ENCODE measurements around the gene HAO1. TPM values are rescaled to one million over a fixed set of nuclear protein-coding genes. Genes with fewer than 3 reads are reported as not detected.

Gene HAO1
- not detected in 2 replicates for total RNA-seq

- Mint-ChIP-seq H3K4me3 (no peak within 1 kb of the TSS), H3K27ac (no peak within 1 kb of the TSS), H3K36me3 (ENCODE audit: low read depth) (no peaks in the 10 kb centered on the region), H3K4me1 (no peaks in the 10 kb centered on the region), H3K27me3 (peaks cover 1% of the 10 kb centered on the region), H3K9me3 (no peaks in the 10 kb centered on the region)
- intact Hi-C loops (cut with micrococcal nuclease), result no loop called here
- DNase-seq, result no peak
These were observed at the start of gene HAO1 for GRCh38 chr20:7940341-7940740. Gene HAO1, minus strand, starts transcription at chr20:7940458. Its CDS starts 36 bp downstream, at chr20:7940422.

- peaks cover 14% of the 10 kb centered on the region for H3K36me3 Mint-ChIP-seq (ENCODE audit: low read depth)
- H3K27ac Mint-ChIP-seq, result no peak overlapping the region
- no peak overlapping the region for H3K4me3 Mint-ChIP-seq
- intact Hi-C loops (cut with micrococcal nuclease), result no loop called here
- H3K27me3 Mint-ChIP-seq, result no peaks in the 10 kb centered on the region
- DNase-seq, result no peak
- no peaks in the 10 kb centered on the region for H3K4me1 Mint-ChIP-seq
- H3K9me3 Mint-ChIP-seq, result peaks cover 7% of the 10 kb centered on the region
These were observed 49.1 kb upstream of the HAO1 start for GRCh38 chr20:7989379-7989778.

- DNase-seq, result no peak
- no peaks in the 10 kb centered on the region for H3K27me3 Mint-ChIP-seq
- no peak overlapping the region for H3K27ac Mint-ChIP-seq
- intact Hi-C loops (cut with micrococcal nuclease), result no loop called here
- peaks cover 9% of the 10 kb centered on the region for H3K36me3 Mint-ChIP-seq (ENCODE audit: low read depth)
- no peak overlapping the region for H3K4me3 Mint-ChIP-seq
- H3K4me1 Mint-ChIP-seq, result peaks cover 1% of the 10 kb centered on the region
- no peaks in the 10 kb centered on the region for H3K9me3 Mint-ChIP-seq
These were observed 45.7 kb upstream of the HAO1 start for GRCh38 chr20:7985916-7986315.

- H3K36me3 Mint-ChIP-seq (ENCODE audit: low read depth), result peaks cover 12% of the 10 kb centered on the region
- H3K4me1 Mint-ChIP-seq, result peaks cover 9% of the 10 kb centered on the region
These were observed 43.9 kb upstream of the HAO1 start for GRCh38 chr20:7984192-7984591.

GRCh38 chr20:7981374-7981773 lies 41.1 kb upstream of the HAO1 start:
- DNase-seq, result no peak
- peaks cover 11% of the 10 kb centered on the region for H3K36me3 Mint-ChIP-seq (ENCODE audit: low read depth)
- no peak overlapping the region for H3K4me3 Mint-ChIP-seq
- no peaks in the 10 kb centered on the region for H3K27me3 Mint-ChIP-seq
- intact Hi-C loops (cut with micrococcal nuclease), result loop anchor here (2.0 kb wide), 1 partner anchor 33 kb away; no protein-coding TSS in a partner anchor
- no peaks in the 10 kb centered on the region for H3K9me3 Mint-ChIP-seq
- H3K27ac Mint-ChIP-seq, result no peak overlapping the region
- H3K4me1 Mint-ChIP-seq, result peaks cover 9% of the 10 kb centered on the region

More at GRCh38 chr20:7984192-7984591, 43.9 kb upstream of the HAO1 start:
- no peaks in the 10 kb centered on the region for H3K27me3 Mint-ChIP-seq
- intact Hi-C loops (cut with micrococcal nuclease), result no loop called here
- no peak overlapping the region for H3K4me3 Mint-ChIP-seq
- no peak overlapping the region for H3K27ac Mint-ChIP-seq
- H3K9me3 Mint-ChIP-seq, result no peaks in the 10 kb centered on the region
- no peak for DNase-seq

- intact Hi-C loops (cut with micrococcal nuclease), result loop anchor here (2.0 kb wide), 1 partner anchor 34 kb away; no protein-coding TSS in a partner anchor
- Mint-ChIP-seq H3K27me3 (no peaks in the 10 kb centered on the region), H3K36me3 (ENCODE audit: low read depth) (peaks cover 11% of the 10 kb centered on the region), H3K27ac (no peak overlapping the region), H3K4me3 (no peak overlapping the region), H3K4me1 (peaks cover 9% of the 10 kb centered on the region), H3K9me3 (no peaks in the 10 kb centered on the region)
- DNase-seq, result no peak
These were observed 40.2 kb upstream of the HAO1 start for GRCh38 chr20:7980332-7981046.

- Mint-ChIP-seq H3K27me3 (no peaks in the 10 kb centered on the region), H3K4me1 (peaks cover 9% of the 10 kb centered on the region), H3K27ac (no peak overlapping the region), H3K4me3 (no peak overlapping the region), H3K9me3 (no peaks in the 10 kb centered on the region), H3K36me3 (ENCODE audit: low read depth) (peaks cover 11% of the 10 kb centered on the region)
- intact Hi-C loops (cut with micrococcal nuclease), result no loop called here
- no peak for DNase-seq
These were observed 37.5 kb upstream of the HAO1 start for GRCh38 chr20:7977709-7978108.

- peaks cover 4% of the 10 kb centered on the region for H3K27me3 Mint-ChIP-seq
- intact Hi-C loops (cut with micrococcal nuclease), result no loop called here
- H3K27ac Mint-ChIP-seq, result no peak overlapping the region
- peaks cover 5% of the 10 kb centered on the region for H3K36me3 Mint-ChIP-seq (ENCODE audit: low read depth)
- peaks cover 8% of the 10 kb centered on the region for H3K4me1 Mint-ChIP-seq
- no peak overlapping the region for H3K4me3 Mint-ChIP-seq
- H3K9me3 Mint-ChIP-seq, result no peaks in the 10 kb centered on the region
- DNase-seq, result no peak
These were observed 35.7 kb upstream of the HAO1 start for GRCh38 chr20:7975851-7976414.

- DNase-seq, result no peak
- Mint-ChIP-seq H3K4me1 (no peaks in the 10 kb centered on the region), H3K36me3 (ENCODE audit: low read depth) (no peaks in the 10 kb centered on the region), H3K27ac (no peak overlapping the region), H3K9me3 (no peaks in the 10 kb centered on the region), H3K27me3 (peaks cover 7% of the 10 kb centered on the region), H3K4me3 (no peak overlapping the region)
- intact Hi-C loops (cut with micrococcal nuclease), result no loop called here
These were observed 34.7 kb upstream of the HAO1 start for GRCh38 chr20:7974785-7975435.

GRCh38 chr20:7971536-7972280 lies 31.4 kb upstream of the HAO1 start:
- H3K27me3 Mint-ChIP-seq, result peaks cover 7% of the 10 kb centered on the region
- intact Hi-C loops (cut with micrococcal nuclease), result no loop called here
- no peaks in the 10 kb centered on the region for H3K36me3 Mint-ChIP-seq (ENCODE audit: low read depth)
- H3K4me3 Mint-ChIP-seq, result no peak overlapping the region
- no peak overlapping the region for H3K27ac Mint-ChIP-seq
- no peaks in the 10 kb centered on the region for H3K4me1 Mint-ChIP-seq
- no peak for DNase-seq
- H3K9me3 Mint-ChIP-seq, result no peaks in the 10 kb centered on the region

- Mint-ChIP-seq H3K27ac (no peak overlapping the region), H3K27me3 (peaks cover 7% of the 10 kb centered on the region)
These were observed 27.1 kb upstream of the HAO1 start for GRCh38 chr20:7967199-7967844.

GRCh38 chr20:7966176-7966575 lies 25.9 kb upstream of the HAO1 start:
- intact Hi-C loops (cut with micrococcal nuclease), result no loop called here
- Mint-ChIP-seq H3K27ac (no peak overlapping the region), H3K27me3 (peaks cover 3% of the 10 kb centered on the region), H3K9me3 (no peaks in the 10 kb centered on the region), H3K36me3 (ENCODE audit: low read depth) (no peaks in the 10 kb centered on the region), H3K4me1 (no peaks in the 10 kb centered on the region), H3K4me3 (no peak overlapping the region)
- DNase-seq, result no peak

More at GRCh38 chr20:7967199-7967844, 27.1 kb upstream of the HAO1 start:
- H3K36me3 Mint-ChIP-seq (ENCODE audit: low read depth), result no peaks in the 10 kb centered on the region
- no peaks in the 10 kb centered on the region for H3K4me1 Mint-ChIP-seq
- no peak for DNase-seq
- H3K9me3 Mint-ChIP-seq, result no peaks in the 10 kb centered on the region
- H3K4me3 Mint-ChIP-seq, result no peak overlapping the region
- intact Hi-C loops (cut with micrococcal nuclease), result no loop called here

GRCh38 chr20:7959484-7959883 lies 19.2 kb upstream of the HAO1 start:
- DNase-seq, result no peak
- H3K36me3 Mint-ChIP-seq (ENCODE audit: low read depth), result no peaks in the 10 kb centered on the region
- peaks cover 3% of the 10 kb centered on the region for H3K27me3 Mint-ChIP-seq
- H3K4me1 Mint-ChIP-seq, result no peaks in the 10 kb centered on the region
- no peak overlapping the region for H3K27ac Mint-ChIP-seq
- no peak overlapping the region for H3K4me3 Mint-ChIP-seq
- no peaks in the 10 kb centered on the region for H3K9me3 Mint-ChIP-seq
- intact Hi-C loops (cut with micrococcal nuclease), result no loop called here
